H9 (cell line): ENCODE measurements around the gene KCTD2. TPM values are rescaled to one million over a fixed set of nuclear protein-coding genes. Genes with fewer than 3 reads are reported as not detected.

ENCODE experiments used
- DNase-seq: peaks from one replicate; pipeline ENCODE4 v3.0.0-alpha.2; 2017
- H2AFZ ChIP-seq: one replicate; pipeline ENCODE4 v1.6.1; 2013; ENCODE audit warnings: mild to moderate bottlenecking, low read length, control low read depth, moderate library complexity
- H2AK5ac ChIP-seq: 2 replicates; pipeline ENCODE4 v1.6.1; 2013; ENCODE audit warnings: low read length, control low read depth, mixed read lengths; ENCODE audit not compliant: insufficient read length
- H2BK120ac ChIP-seq: one replicate; pipeline ENCODE4 v1.6.1; 2013; ENCODE audit warnings: low read depth, mild to moderate bottlenecking, low read length, control low read depth, inconsistent platforms; ENCODE audit not compliant: poor library complexity, severe bottlenecking
- H2BK12ac ChIP-seq: 2 replicates; pipeline ENCODE4 v1.6.1; 2013; ENCODE audit warnings: low read length, control low read depth, mixed read lengths, low read depth; ENCODE audit not compliant: insufficient read length
- H2BK15ac ChIP-seq: 2 replicates; pipeline ENCODE4 v1.6.1; 2013; ENCODE audit warnings: low read depth, low read length, control low read depth
- H2BK20ac ChIP-seq: one replicate; pipeline ENCODE4 v1.6.1; 2013; ENCODE audit warnings: low read depth, mild to moderate bottlenecking, low read length, control low read depth, inconsistent platforms; ENCODE audit not compliant: poor library complexity, severe bottlenecking
- H2BK5ac ChIP-seq: 2 replicates; pipeline ENCODE4 v1.6.1; 2013; ENCODE audit warnings: low read length, control low read depth, mixed read lengths; ENCODE audit not compliant: insufficient read length
- H3K14ac ChIP-seq: 2 replicates; pipeline ENCODE4 v1.6.1; 2013; ENCODE audit warnings: low read length, control low read depth; ENCODE audit not compliant: insufficient read depth
- H3K18ac ChIP-seq: 2 replicates; pipeline ENCODE4 v1.6.1; 2013; ENCODE audit warnings: low read depth, mild to moderate bottlenecking, mixed read lengths, low read length, control low read depth; ENCODE audit not compliant: insufficient read length
- H3K23ac ChIP-seq: 2 replicates; pipeline ENCODE4 v1.6.1; 2013; ENCODE audit warnings: low read length, control low read depth, mixed read lengths, low read depth; ENCODE audit not compliant: insufficient read length
- H3K23me2 ChIP-seq: 2 replicates; pipeline ENCODE4 v1.6.1; 2013; ENCODE audit warnings: low read depth, mild to moderate bottlenecking, mixed read lengths, low read length, control low read depth; ENCODE audit not compliant: insufficient read length, poor library complexity, severe bottlenecking
- H3K27ac ChIP-seq: 2 replicates; pipeline ENCODE4 v1.5.1; 2013; ENCODE audit warnings: low read length, control low read depth, mixed read lengths, low read depth; ENCODE audit not compliant: insufficient read length
- H3K27me3 ChIP-seq: 2 replicates; pipeline ENCODE4 v1.6.1; 2013; ENCODE audit warnings: low read length, control low read depth, inconsistent platforms; ENCODE audit not compliant: insufficient read depth
- H3K4ac ChIP-seq: 2 replicates; pipeline ENCODE4 v1.6.1; 2013; ENCODE audit warnings: low read depth, mild to moderate bottlenecking, control low read depth, inconsistent platforms, low read length, moderate library complexity
- H3K4me1 ChIP-seq: 2 replicates; pipeline ENCODE4 v1.6.1; 2013; ENCODE audit warnings: low read length, control low read depth, inconsistent platforms; ENCODE audit not compliant: insufficient read depth
- H3K4me2 ChIP-seq: 2 replicates; pipeline ENCODE4 v1.6.1; 2013; ENCODE audit warnings: low read length, control low read depth, mixed read lengths; ENCODE audit not compliant: insufficient read length, insufficient read depth
- H3K56ac ChIP-seq: 2 replicates; pipeline ENCODE4 v1.6.1; 2013; ENCODE audit warnings: low read depth, mild to moderate bottlenecking, mixed read lengths, low read length, control low read depth; ENCODE audit not compliant: insufficient read length
- H3K79me1 ChIP-seq: 2 replicates; pipeline ENCODE4 v1.6.1; 2013; ENCODE audit warnings: low read depth, mild to moderate bottlenecking, moderate library complexity, low read length, control low read depth, inconsistent platforms; ENCODE audit not compliant: insufficient read depth, poor library complexity, severe bottlenecking
- H3K79me2 ChIP-seq: 2 replicates; pipeline ENCODE4 v1.6.1; 2013; ENCODE audit warnings: low read length, control low read depth, inconsistent platforms; ENCODE audit not compliant: insufficient read depth
- H3K9ac ChIP-seq: 2 replicates; pipeline ENCODE4 v1.6.1; 2013; ENCODE audit warnings: low read length, control low read depth, mixed read lengths; ENCODE audit not compliant: insufficient read length; ENCODE audit errors: extremely low read depth
- H3K9me3 ChIP-seq: one replicate; pipeline ENCODE4 v1.6.1; 2013; ENCODE audit warnings: low read depth, low read length, inconsistent platforms; ENCODE audit not compliant: control insufficient read depth
- H3T11ph ChIP-seq: one replicate; pipeline ENCODE4 v1.6.1; 2013; ENCODE audit warnings: mild to moderate bottlenecking, low read length, control low read depth, inconsistent platforms
- H4K20me1 ChIP-seq: one replicate; pipeline ENCODE4 v1.6.1; 2013; ENCODE audit not compliant: control insufficient read depth, insufficient read length, insufficient read depth
- H4K5ac ChIP-seq: 2 replicates; pipeline ENCODE4 v1.6.1; 2013; ENCODE audit warnings: low read depth, mild to moderate bottlenecking, mixed read lengths, low read length, control low read depth; ENCODE audit not compliant: insufficient read length
- H4K8ac ChIP-seq: replicated peaks from 2 replicates; pipeline ENCODE4 v1.6.1; 2013; ENCODE audit warnings: low read length, control low read depth, mixed read lengths, low read depth; ENCODE audit not compliant: insufficient read length
- H4K91ac ChIP-seq: 2 replicates; pipeline ENCODE4 v1.6.1; 2013; ENCODE audit warnings: low read depth, mild to moderate bottlenecking, moderate library complexity, mixed read lengths, low read length, control low read depth; ENCODE audit not compliant: insufficient read length
- H3K27ac Mint-ChIP-seq, 3 experiments: 2 replicates in 2 of 3; 3 replicates in 1 of 3; pipeline ENCODE4 v1.8.0; 2020 to 2021; ENCODE audit warnings: mixed read lengths in 3 of 3, mild to moderate bottlenecking in 1 of 3, moderate library complexity in 1 of 3
- H3K27me3 Mint-ChIP-seq: 2 replicates; pipeline ENCODE4 v1.8.0; 2021; ENCODE audit warnings: low read depth, mild to moderate bottlenecking, moderate library complexity, mixed read lengths
- H3K36me3 Mint-ChIP-seq, 3 experiments: 2 replicates in 2 of 3; 3 replicates in 1 of 3; pipeline ENCODE4 v1.8.0; 2020 to 2021; ENCODE audit warnings: low read depth in 3 of 3, mixed read lengths in 3 of 3; ENCODE audit not compliant: insufficient read depth in 1 of 3
- H3K4me1 Mint-ChIP-seq, 2 experiments: 2 replicates each; pipeline ENCODE4 v1.8.0; 2020; ENCODE audit warnings: mixed read lengths in 2 of 2
- H3K4me3 Mint-ChIP-seq, 2 experiments: 2 replicates in 1 of 2; 3 replicates in 1 of 2; pipeline ENCODE4 v1.8.0; 2020 to 2021; ENCODE audit warnings: mild to moderate bottlenecking in 2 of 2, mixed read lengths in 2 of 2, moderate library complexity in 1 of 2
- H3K9me3 Mint-ChIP-seq, 2 experiments: 2 replicates in 1 of 2; 3 replicates in 1 of 2; pipeline ENCODE4 v1.8.0; 2020; ENCODE audit warnings: mild to moderate bottlenecking in 2 of 2, mixed read lengths in 2 of 2, moderate library complexity in 1 of 2
- WGBS: extraction: QIAGEN DNeasy Blood & Tissue Kit; methylation state at CpG from one replicate; pipeline ENCODE4 v1.1.7; 2013; ENCODE audit warnings: missing lambda C conversion rate, low lambda C conversion rate, mixed read lengths; ENCODE audit not compliant: insufficient read length; ENCODE audit errors: extremely low coverage; 5-methylcytosine and 5-hydroxymethylcytosine counted together
- total RNA-seq: library from RNA; stranded (reverse); gene quantifications from 2 replicates; pipeline ENCODE4 v1.2.1, GENCODE V29; 2021
- TF ChIP-seq, protein P1 (sequence below): fragments of 200-600 bp; sonication (generic); conservative IDR thresholded peaks from 3 replicates; pipeline ENCODE4 v1.8.0; 2021; ENCODE audit warnings: antibody characterized with exemption, mild to moderate bottlenecking

The KCTD2 gene
- total RNA-seq, 1 experiment from 2014 or later = 40.1 TPM

DNA sequence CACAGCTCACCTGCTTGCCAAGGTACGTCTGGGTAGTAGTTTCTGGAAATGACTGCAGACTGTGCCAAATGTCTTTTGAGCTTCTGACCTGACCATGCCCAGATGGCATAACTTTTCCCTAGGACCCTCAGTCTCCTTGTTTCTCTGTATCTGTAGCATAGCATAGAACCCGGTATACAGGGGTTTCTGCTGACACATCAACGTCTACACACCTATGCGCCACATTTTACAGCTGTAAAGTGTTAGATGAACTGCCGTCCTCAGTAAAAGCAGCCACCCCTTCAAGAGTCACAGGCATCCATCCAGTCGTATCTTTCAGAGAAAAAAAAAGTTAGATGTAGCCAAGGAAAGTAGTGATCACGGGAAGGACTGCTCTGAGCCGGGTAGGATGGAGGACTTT is 17.4 kb downstream of the KCTD2 start:
- H3K4ac ChIP-seq = no peak overlapping the region
- no peak overlapping the region for H2AFZ ChIP-seq
- no peak overlapping the region for H3K14ac ChIP-seq
- no peak overlapping the region for H4K5ac ChIP-seq
- no peak overlapping the region for H3K56ac ChIP-seq
- H3K4me1 ChIP-seq = no peaks in the 10 kb centered on the region
- Mint-ChIP-seq H3K36me3 (peaks cover 34 to 60% (median 56%) of the 10 kb centered on the region in 3 experiments), H3K9me3 (no peaks in the 10 kb centered on the region), H3K27ac (peak overlapping the region in 1 of 3 experiments; percentile 30; a peak in 2 of 7 replicates), H3K4me1 (peaks cover 0 to 7% of the 10 kb centered on the region in 2 experiments; a peak in 2 of 4 replicates), H3K4me3 (no peak overlapping the region), H3K27me3 (no peaks in the 10 kb centered on the region; the same call in none of the 2 replicates)
- H4K8ac ChIP-seq = no peak overlapping the region
- no peak overlapping the region for H2AK5ac ChIP-seq
- DNase-seq = no peak
- no peak overlapping the region for H3K9ac ChIP-seq
- no peak overlapping the region for H2BK20ac ChIP-seq
- TF ChIP-seq, protein P1, sequence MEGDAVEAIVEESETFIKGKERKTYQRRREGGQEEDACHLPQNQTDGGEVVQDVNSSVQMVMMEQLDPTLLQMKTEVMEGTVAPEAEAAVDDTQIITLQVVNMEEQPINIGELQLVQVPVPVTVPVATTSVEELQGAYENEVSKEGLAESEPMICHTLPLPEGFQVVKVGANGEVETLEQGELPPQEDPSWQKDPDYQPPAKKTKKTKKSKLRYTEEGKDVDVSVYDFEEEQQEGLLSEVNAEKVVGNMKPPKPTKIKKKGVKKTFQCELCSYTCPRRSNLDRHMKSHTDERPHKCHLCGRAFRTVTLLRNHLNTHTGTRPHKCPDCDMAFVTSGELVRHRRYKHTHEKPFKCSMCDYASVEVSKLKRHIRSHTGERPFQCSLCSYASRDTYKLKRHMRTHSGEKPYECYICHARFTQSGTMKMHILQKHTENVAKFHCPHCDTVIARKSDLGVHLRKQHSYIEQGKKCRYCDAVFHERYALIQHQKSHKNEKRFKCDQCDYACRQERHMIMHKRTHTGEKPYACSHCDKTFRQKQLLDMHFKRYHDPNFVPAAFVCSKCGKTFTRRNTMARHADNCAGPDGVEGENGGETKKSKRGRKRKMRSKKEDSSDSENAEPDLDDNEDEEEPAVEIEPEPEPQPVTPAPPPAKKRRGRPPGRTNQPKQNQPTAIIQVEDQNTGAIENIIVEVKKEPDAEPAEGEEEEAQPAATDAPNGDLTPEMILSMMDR = no peak
- H3T11ph ChIP-seq = no peak overlapping the region
- H3K23me2 ChIP-seq = no peaks in the 10 kb centered on the region
- H4K20me1 ChIP-seq = peaks cover 3% of the 10 kb centered on the region
- H3K4me2 ChIP-seq = no peak overlapping the region
- no peak overlapping the region for H3K18ac ChIP-seq
- H3K23ac ChIP-seq = no peak overlapping the region
- no peaks in the 10 kb centered on the region for H3K27me3 ChIP-seq
- no peak overlapping the region for H2BK12ac ChIP-seq
- WGBS = no CpG with 5 or more reads among the region's 8 CpGs
- no peaks in the 10 kb centered on the region for H3K79me1 ChIP-seq
- H4K91ac ChIP-seq = no peak overlapping the region
- H3K9me3 ChIP-seq = no peaks in the 10 kb centered on the region
- no peak overlapping the region for H3K27ac ChIP-seq
- no peak overlapping the region for H2BK120ac ChIP-seq
- H2BK5ac ChIP-seq = no peak overlapping the region
- H3K79me2 ChIP-seq = no peaks in the 10 kb centered on the region; the same call in 1 of the 2 replicates
- no peak overlapping the region for H2BK15ac ChIP-seq
